Stimulated activated CD8-positive, alpha-beta memory T cell treated with anti-CD3 and anti-CD28 coated beads, Interleukin-4, amount 100 ng/mL, for 1 hour (primary cell): Measurements from ENCODE around the gene AGPAT4.
"Not testable (repeated sequence)": the region's sequence is repeated elsewhere in the genome, so short reads cannot be mapped to it uniquely, and the experiment has no call there.

ENCODE experiments used
- DNase-seq, 2 donors: peaks; one replicate each; pipeline ENCODE4 v3.0.0-alpha.2; 2020; ENCODE audit warnings: low read depth in 2 of 2, low spot score in 1 of 2

The AGPAT4 gene

GRCh38 chr6:161207200-161207599 lies 66.7 kb downstream of the AGPAT4 start:
- no peak for DNase-seq

- no peak for DNase-seq
Observed at GRCh38 chr6:161204866-161205557, 68.8 kb downstream of the AGPAT4 start.

- no peak for DNase-seq
Observed at GRCh38 chr6:161200610-161201370, 73.1 kb downstream of the AGPAT4 start.

GRCh38 chr6:161199850-161200249 lies 74.0 kb downstream of the AGPAT4 start:
- DNase-seq: no peak

- DNase-seq: no peak
Observed at GRCh38 chr6:161198783-161199460, 74.9 kb downstream of the AGPAT4 start.

- no peak for DNase-seq
Observed at GRCh38 chr6:161198176-161198575, 75.7 kb downstream of the AGPAT4 start.

GRCh38 chr6:161195386-161195785 lies 78.5 kb downstream of the AGPAT4 start:
- DNase-seq: no peak

- no peak for DNase-seq
Observed at GRCh38 chr6:161194374-161194773, 79.5 kb downstream of the AGPAT4 start.

GRCh38 chr6:161192636-161193411 lies 81.0 kb downstream of the AGPAT4 start:
- no peak for DNase-seq

GRCh38 chr6:161191671-161192070 lies 82.2 kb downstream of the AGPAT4 start:
- DNase-seq: no peak

- no peak for DNase-seq
Observed at GRCh38 chr6:161191007-161191406, 82.9 kb downstream of the AGPAT4 start.

GRCh38 chr6:161189891-161190290 lies 84.0 kb downstream of the AGPAT4 start:
- DNase-seq: no peak

- no peak for DNase-seq
Observed at GRCh38 chr6:161188547-161189465, 85.1 kb downstream of the AGPAT4 start.

- no peak for DNase-seq
Observed at GRCh38 chr6:161186173-161186769, 87.6 kb downstream of the AGPAT4 start.

GRCh38 chr6:161181121-161181520 lies 92.7 kb downstream of the AGPAT4 start:
- no peak for DNase-seq

- not testable (repeated sequence) for DNase-seq
Observed at GRCh38 chr6:161178155-161178554, 95.7 kb downstream of the AGPAT4 start.

- DNase-seq: not testable (repeated sequence)
Observed at GRCh38 chr6:161176428-161176827, 97.4 kb downstream of the AGPAT4 start.

- not testable (repeated sequence) for DNase-seq
Observed at GRCh38 chr6:161172769-161173168, 101.1 kb downstream of the AGPAT4 start.

- no peak for DNase-seq
Observed at GRCh38 chr6:161171207-161171606, 102.7 kb downstream of the AGPAT4 start.

GRCh38 chr6:161169696-161170095 lies 104.2 kb downstream of the AGPAT4 start:
- DNase-seq: no peak
